ENCODE results near the gene BLOC1S2. TPM values are rescaled to one million over a fixed set of nuclear protein-coding genes. Genes with fewer than 3 reads are reported as not detected.

The BLOC1S2 gene
- total RNA-seq, 1 donor from 2014 or later: 93.9 TPM

- no peaks in the 10 kb centered on the region for H3K9me3 Mint-ChIP-seq (ENCODE audit: unreplicated experiment)
- no peaks in the 10 kb centered on the region for H3K9me3 ChIP-seq (ENCODE audit: insufficient read depth, low read depth, low read length)
- no peak for DNase-seq (ENCODE audit: low read depth)
- TF ChIP-seq EZH2 (IDR thresholded peaks at IDR 0.05; ENCODE audit: insufficient read depth, low read length) (no peak), CTCF (IDR thresholded peaks at IDR 0.05; ENCODE audit: insufficient read depth, low read depth, low read length) (no peak)
- H3K4me1 Mint-ChIP-seq (ENCODE audit: low read depth, unreplicated experiment): no peaks in the 10 kb centered on the region
- H3K4me2 ChIP-seq (ENCODE audit: low read length): no peak overlapping the region
- H3K4me1 ChIP-seq (ENCODE audit: insufficient read depth, low read length): no peaks in the 10 kb centered on the region
- H3K9ac ChIP-seq (ENCODE audit: low read length): no peak overlapping the region
- H3K27ac ChIP-seq (ENCODE audit: low read depth, low read length): no peak overlapping the region
- H4K20me1 ChIP-seq (ENCODE audit: insufficient read depth, low read length): no peaks in the 10 kb centered on the region
- FAIRE-seq: no peak
- H3K4me3 Mint-ChIP-seq (ENCODE audit: unreplicated experiment): no peak overlapping the region
- H3K36me3 Mint-ChIP-seq (ENCODE audit: low read depth, unreplicated experiment): peaks cover 6% of the 10 kb centered on the region
- H3K27ac Mint-ChIP-seq (ENCODE audit: unreplicated experiment): no peak overlapping the region
- peaks cover 30% of the 10 kb centered on the region for H3K36me3 ChIP-seq (ENCODE audit: insufficient read depth, low read length)
- no peak overlapping the region for H3K4me3 ChIP-seq (ENCODE audit: insufficient read depth, low read depth, low read length)
- no peak overlapping the region for H2AFZ ChIP-seq (ENCODE audit: low read depth, low read length)
- no peaks in the 10 kb centered on the region for H3K79me2 ChIP-seq (ENCODE audit: insufficient read depth, low read length)
- H3K27me3 ChIP-seq (ENCODE audit: insufficient read depth, low read length): no peaks in the 10 kb centered on the region
- no peaks in the 10 kb centered on the region for H3K27me3 Mint-ChIP-seq (ENCODE audit: low read depth, unreplicated experiment)
Measured at GRCh38 chr10:100239851-100240250, 46.6 kb downstream of the BLOC1S2 start.

GRCh38 chr10:100238429-100238828, 48.1 kb downstream of the BLOC1S2 start:
- H3K4me1 Mint-ChIP-seq (ENCODE audit: low read depth, unreplicated experiment): no peaks in the 10 kb centered on the region
- no peak overlapping the region for H3K27ac Mint-ChIP-seq (ENCODE audit: unreplicated experiment)
- Histone ChIP-seq H4K20me1 (ENCODE audit: insufficient read depth, low read length) (no peaks in the 10 kb centered on the region), H3K4me2 (ENCODE audit: low read length) (no peak overlapping the region), H3K9me3 (ENCODE audit: insufficient read depth, low read depth, low read length) (no peaks in the 10 kb centered on the region), H3K27me3 (ENCODE audit: insufficient read depth, low read length) (no peaks in the 10 kb centered on the region), H3K4me3 (ENCODE audit: insufficient read depth, low read depth, low read length) (no peak overlapping the region), H2AFZ (ENCODE audit: low read depth, low read length) (no peak overlapping the region), H3K27ac (ENCODE audit: low read depth, low read length) (no peak overlapping the region), H3K36me3 (ENCODE audit: insufficient read depth, low read length) (peaks cover 28% of the 10 kb centered on the region), H3K9ac (ENCODE audit: low read length) (no peak overlapping the region), H3K79me2 (ENCODE audit: insufficient read depth, low read length) (no peaks in the 10 kb centered on the region), H3K4me1 (ENCODE audit: insufficient read depth, low read length) (no peaks in the 10 kb centered on the region)
- no peak for TF ChIP-seq EZH2 (IDR thresholded peaks at IDR 0.05; ENCODE audit: insufficient read depth, low read length)
- no peak for TF ChIP-seq CTCF (IDR thresholded peaks at IDR 0.05; ENCODE audit: insufficient read depth, low read depth, low read length)
- no peaks in the 10 kb centered on the region for H3K9me3 Mint-ChIP-seq (ENCODE audit: unreplicated experiment)
- H3K27me3 Mint-ChIP-seq (ENCODE audit: low read depth, unreplicated experiment): no peaks in the 10 kb centered on the region
- DNase-seq (ENCODE audit: low read depth): no peak
- no peak overlapping the region for H3K4me3 Mint-ChIP-seq (ENCODE audit: unreplicated experiment)
- no peak for FAIRE-seq
- H3K36me3 Mint-ChIP-seq (ENCODE audit: low read depth, unreplicated experiment): peaks cover 6% of the 10 kb centered on the region

- H4K20me1 ChIP-seq (ENCODE audit: insufficient read depth, low read length): peaks cover 16% of the 10 kb centered on the region
- H3K4me1 Mint-ChIP-seq (ENCODE audit: low read depth, unreplicated experiment): peaks cover 7% of the 10 kb centered on the region
- TF ChIP-seq CTCF (IDR thresholded peaks at IDR 0.05; ENCODE audit: insufficient read depth, low read depth, low read length) (no peak), EZH2 (IDR thresholded peaks at IDR 0.05; ENCODE audit: insufficient read depth, low read length) (no peak)
- H3K79me2 ChIP-seq (ENCODE audit: insufficient read depth, low read length): peaks cover 27% of the 10 kb centered on the region
- no peak overlapping the region for H3K4me3 ChIP-seq (ENCODE audit: insufficient read depth, low read depth, low read length)
- no peak overlapping the region for H2AFZ ChIP-seq (ENCODE audit: low read depth, low read length)
- FAIRE-seq (no peak), DNase-seq (ENCODE audit: low read depth) (no peak)
- peaks cover 7% of the 10 kb centered on the region for H3K4me1 ChIP-seq (ENCODE audit: insufficient read depth, low read length)
- peaks cover 3% of the 10 kb centered on the region for H3K36me3 Mint-ChIP-seq (ENCODE audit: low read depth, unreplicated experiment)
- H3K27ac ChIP-seq (ENCODE audit: low read depth, low read length): no peak overlapping the region
- H3K4me2 ChIP-seq (ENCODE audit: low read length): no peak overlapping the region
- no peak overlapping the region for H3K4me3 Mint-ChIP-seq (ENCODE audit: unreplicated experiment)
- no peaks in the 10 kb centered on the region for H3K9me3 ChIP-seq (ENCODE audit: insufficient read depth, low read depth, low read length)
- no peaks in the 10 kb centered on the region for H3K27me3 Mint-ChIP-seq (ENCODE audit: low read depth, unreplicated experiment)
- H3K9me3 Mint-ChIP-seq (ENCODE audit: unreplicated experiment): no peaks in the 10 kb centered on the region
- H3K27ac Mint-ChIP-seq (ENCODE audit: unreplicated experiment): no peak overlapping the region
- no peak overlapping the region for H3K9ac ChIP-seq (ENCODE audit: low read length)
- no peaks in the 10 kb centered on the region for H3K27me3 ChIP-seq (ENCODE audit: insufficient read depth, low read length)
- peaks cover 11% of the 10 kb centered on the region for H3K36me3 ChIP-seq (ENCODE audit: insufficient read depth, low read length)
Measured at GRCh38 chr10:100232101-100232500, 54.4 kb downstream of the BLOC1S2 start.

All from astrocyte (in vitro differentiated cells and primary cell).